ENCODE data around the gene TMPRSS9. TPM values are rescaled to one million over a fixed set of nuclear protein-coding genes. Genes with fewer than 3 reads are reported as not detected.

The TMPRSS9 gene
- polyA plus RNA-seq (2014; cell fraction: cytosol; rRNA removed), result 0.15 and 0.39 TPM in 2 replicates
- polyA plus RNA-seq (2014; cell fraction: nucleus; rRNA removed), result 0.58 and 0.79 TPM in 2 replicates

- no peak for DNase-seq (ENCODE audit: low spot score)
These were observed at the start of gene TMPRSS9 for GRCh38 chr19:2359992-2360685. Gene TMPRSS9, plus strand, starts transcription at chr19:2360265. Its CDS starts 29,521 bp downstream, at chr19:2389786.

- DNase-seq (ENCODE audit: low spot score), result no peak
These were observed 49.0 kb upstream of the TMPRSS9 start for GRCh38 chr19:2311093-2311492.

- no peak for DNase-seq (ENCODE audit: low spot score)
These were observed 47.1 kb upstream of the TMPRSS9 start for GRCh38 chr19:2312820-2313501.

- no peak for DNase-seq (ENCODE audit: low spot score)
These were observed 44.8 kb upstream of the TMPRSS9 start for GRCh38 chr19:2315121-2315817.

GRCh38 chr19:2315818-2316353 is 44.2 kb upstream of the TMPRSS9 start:
- peak; percentile 69 for DNase-seq (ENCODE audit: low spot score)

- no peak for DNase-seq (ENCODE audit: low spot score)
These were observed 42.8 kb upstream of the TMPRSS9 start for GRCh38 chr19:2317300-2317699.

GRCh38 chr19:2317756-2318155 is 42.3 kb upstream of the TMPRSS9 start:
- no peak for DNase-seq (ENCODE audit: low spot score)

GRCh38 chr19:2318923-2319322 is 41.1 kb upstream of the TMPRSS9 start:
- no peak for DNase-seq (ENCODE audit: low spot score)

GRCh38 chr19:2319551-2319950 is 40.5 kb upstream of the TMPRSS9 start:
- no peak for DNase-seq (ENCODE audit: low spot score)

GRCh38 chr19:2320049-2320448 is 40.0 kb upstream of the TMPRSS9 start:
- DNase-seq (ENCODE audit: low spot score), result no peak

GRCh38 chr19:2320939-2321338 is 39.1 kb upstream of the TMPRSS9 start:
- DNase-seq (ENCODE audit: low spot score), result no peak

GRCh38 chr19:2321565-2322283 is 38.3 kb upstream of the TMPRSS9 start:
- no peak for DNase-seq (ENCODE audit: low spot score)

- no peak for DNase-seq (ENCODE audit: low spot score)
These were observed 36.4 kb upstream of the TMPRSS9 start for GRCh38 chr19:2323707-2324106.

GRCh38 chr19:2324220-2324948 is 35.7 kb upstream of the TMPRSS9 start:
- DNase-seq (ENCODE audit: low spot score), result no peak

GRCh38 chr19:2325281-2326046 is 34.6 kb upstream of the TMPRSS9 start:
- DNase-seq (ENCODE audit: low spot score), result no peak

- no peak for DNase-seq (ENCODE audit: low spot score)
These were observed 33.2 kb upstream of the TMPRSS9 start for GRCh38 chr19:2326699-2327360.

- peak; percentile 49 for DNase-seq (ENCODE audit: low spot score)
These were observed 32.2 kb upstream of the TMPRSS9 start for GRCh38 chr19:2327773-2328400.

GRCh38 chr19:2328401-2329148 is 31.5 kb upstream of the TMPRSS9 start, which contains the start of the genes LSM7 and SPPL2B:
Gene LSM7, minus strand, starts transcription at chr19:2328586. Its CDS starts 20 bp downstream, at chr19:2328566.
Gene SPPL2B, plus strand, starts transcription at chr19:2328684. Its CDS starts 26 bp downstream, at chr19:2328710.
- DNase-seq (ENCODE audit: low spot score), result peak; percentile 84

Measured in SK-N-DZ (cell line).